ENCODE data around the gene SKP2.
"Not testable (repeated sequence)": the region's sequence is repeated elsewhere in the genome, so short reads cannot be mapped to it uniquely, and the experiment has no call there.

SKP2 gene

DNA sequence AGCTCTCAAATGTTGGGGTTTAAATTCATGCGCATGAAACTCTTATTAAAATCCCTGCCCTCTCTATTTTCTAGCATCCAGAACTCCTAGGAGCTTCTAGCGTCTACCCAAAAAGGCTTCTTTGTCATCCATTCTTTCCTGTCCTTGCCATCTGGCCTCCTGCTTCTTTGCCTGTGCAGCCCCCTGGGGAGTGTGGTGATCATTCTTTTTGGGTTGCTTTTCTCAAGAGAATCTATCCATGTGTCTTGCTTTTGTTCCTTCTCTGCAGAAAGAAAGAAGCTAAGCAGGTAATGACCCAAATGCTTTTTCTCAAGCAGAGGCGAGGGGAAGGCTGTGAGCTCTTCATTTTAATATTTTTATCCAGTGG, 26.6 kb downstream of the SKP2 start:
- no peak for TF ChIP-seq CTCF (IDR thresholded peaks at IDR 0.05)
- Mint-ChIP-seq H3K9me3 (no peaks in the 10 kb centered on the region), H3K4me1 (no peaks in the 10 kb centered on the region), H3K36me3 (ENCODE audit: low read depth) (peaks cover 77% of the 10 kb centered on the region), H3K4me3 (no peak overlapping the region), H3K27ac (no peak overlapping the region), H3K27me3 (ENCODE audit: low read depth, poor library complexity) (no peaks in the 10 kb centered on the region)
- DNase-seq, result no peak

- no peak for TF ChIP-seq CTCF (IDR thresholded peaks at IDR 0.05)
- H3K4me1 Mint-ChIP-seq, result no peaks in the 10 kb centered on the region
- H3K4me3 Mint-ChIP-seq, result no peak overlapping the region
- DNase-seq, result no peak
- peaks cover 6% of the 10 kb centered on the region for H3K9me3 Mint-ChIP-seq
- peaks cover 79% of the 10 kb centered on the region for H3K36me3 Mint-ChIP-seq (ENCODE audit: low read depth)
- H3K27me3 Mint-ChIP-seq (ENCODE audit: low read depth, poor library complexity), result no peaks in the 10 kb centered on the region
- no peak overlapping the region for H3K27ac Mint-ChIP-seq
Measured at GRCh38 chr5:36179950-36180349, 28.0 kb downstream of the SKP2 start.

DNA sequence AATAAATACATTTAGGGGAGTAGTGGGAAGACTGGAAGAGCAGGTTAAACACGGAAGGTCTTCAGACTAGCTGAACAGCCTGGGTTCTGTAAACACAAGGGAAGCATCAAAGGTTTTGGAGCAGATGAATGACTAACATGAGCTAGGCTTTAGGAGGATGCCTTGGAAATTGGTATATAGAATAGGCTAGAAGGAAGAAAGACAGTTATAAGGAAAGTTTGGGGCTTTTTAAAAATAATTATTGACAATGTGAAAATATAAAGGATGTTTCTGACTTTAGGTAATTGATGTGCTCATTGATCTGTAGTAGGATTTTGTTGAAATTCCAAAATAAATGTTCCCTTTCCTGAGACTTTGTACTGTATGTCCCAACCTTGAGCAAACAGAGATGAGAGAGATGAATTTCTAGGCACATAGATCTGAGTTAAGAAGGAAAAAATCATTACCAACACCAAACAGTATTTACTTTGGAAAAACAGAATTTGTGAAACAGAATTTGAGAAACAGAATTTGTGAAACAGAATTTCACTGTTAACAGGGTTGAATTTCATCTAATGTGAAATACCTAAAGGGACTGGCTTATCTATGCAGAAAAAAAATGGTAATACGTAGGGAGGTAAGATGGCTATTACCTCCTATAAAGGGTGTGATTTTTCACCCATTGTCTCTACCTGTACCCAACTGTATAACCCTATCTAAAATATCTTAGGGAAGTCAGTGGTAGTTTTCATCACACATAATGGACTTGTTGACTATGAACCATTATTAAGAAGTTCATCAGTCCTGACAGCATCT, 28.8 kb downstream of the SKP2 start:
- TF ChIP-seq CTCF (IDR thresholded peaks at IDR 0.05), result no peak
- Mint-ChIP-seq H3K36me3 (ENCODE audit: low read depth) (peaks cover 84% of the 10 kb centered on the region), H3K27me3 (ENCODE audit: low read depth, poor library complexity) (no peaks in the 10 kb centered on the region), H3K9me3 (peaks cover 14% of the 10 kb centered on the region), H3K4me1 (no peaks in the 10 kb centered on the region), H3K27ac (no peak overlapping the region), H3K4me3 (no peak overlapping the region)
- no peak for DNase-seq

DNA sequence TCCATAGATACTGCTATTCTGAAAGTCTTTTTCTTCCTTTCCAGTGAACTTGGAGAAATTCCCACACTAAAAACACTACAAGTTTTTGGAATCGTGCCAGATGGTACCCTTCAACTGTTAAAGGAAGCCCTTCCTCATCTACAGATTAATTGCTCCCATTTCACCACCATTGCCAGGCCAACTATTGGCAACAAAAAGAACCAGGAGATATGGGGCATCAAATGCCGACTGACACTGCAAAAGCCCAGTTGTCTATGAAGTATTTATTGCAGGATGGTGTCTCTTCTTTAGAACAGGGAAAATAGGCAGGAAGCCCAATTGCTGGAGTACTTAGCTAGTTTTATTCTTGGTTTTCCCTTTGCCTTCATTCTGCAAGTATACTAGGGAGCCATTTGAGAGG, 29.9 kb downstream of the SKP2 start:
- no peak for DNase-seq
- TF ChIP-seq CTCF (IDR thresholded peaks at IDR 0.05), result no peak
- Mint-ChIP-seq H3K27ac (no peak overlapping the region), H3K4me1 (no peaks in the 10 kb centered on the region), H3K36me3 (ENCODE audit: low read depth) (peaks cover 92% of the 10 kb centered on the region), H3K4me3 (no peak overlapping the region), H3K27me3 (ENCODE audit: low read depth, poor library complexity) (no peaks in the 10 kb centered on the region), H3K9me3 (peaks cover 25% of the 10 kb centered on the region)

DNA sequence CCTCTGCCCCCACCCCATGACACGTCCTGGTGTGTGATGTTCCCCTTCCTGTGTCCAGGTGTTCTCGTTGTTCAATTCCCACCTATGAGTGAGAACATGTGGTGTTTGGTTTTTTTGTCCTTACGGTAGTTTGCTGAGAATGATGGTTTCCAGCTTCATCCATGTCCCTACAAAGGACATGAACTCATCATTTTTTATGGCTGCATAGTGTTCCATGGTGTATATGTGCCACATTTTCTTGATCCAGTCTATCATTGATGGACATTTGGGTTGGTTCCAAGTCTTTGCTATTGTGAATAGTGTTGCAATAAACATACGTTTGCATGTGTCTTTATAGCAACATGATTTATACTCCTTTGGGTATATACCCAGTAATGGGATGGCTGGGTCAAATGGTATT, 32.5 kb downstream of the SKP2 start:
- Mint-ChIP-seq H3K9me3 (peaks cover 50% of the 10 kb centered on the region), H3K36me3 (ENCODE audit: low read depth) (peaks cover 100% of the 10 kb centered on the region)
- H3K4me3 Mint-ChIP-seq; H3K4me1 Mint-ChIP-seq; H3K27me3 Mint-ChIP-seq (ENCODE audit: low read depth, poor library complexity); DNase-seq; H3K27ac Mint-ChIP-seq: not testable (repeated sequence)

GRCh38 chr5:36193746-36194145, 41.8 kb downstream of the SKP2 start:
- H3K4me3 Mint-ChIP-seq, result no peak overlapping the region
- H3K4me1 Mint-ChIP-seq, result no peaks in the 10 kb centered on the region
- H3K36me3 Mint-ChIP-seq (ENCODE audit: low read depth), result peaks cover 74% of the 10 kb centered on the region
- peak overlapping the region; percentile 32 for H3K27ac Mint-ChIP-seq
- DNase-seq, result no peak
- H3K27me3 Mint-ChIP-seq (ENCODE audit: low read depth, poor library complexity), result no peaks in the 10 kb centered on the region
- TF ChIP-seq CTCF (IDR thresholded peaks at IDR 0.05), result no peak
- peaks cover 31% of the 10 kb centered on the region for H3K9me3 Mint-ChIP-seq
